ENCODE results near the gene SLC38A3.

SLC38A3 gene

GRCh38 chr3:50204804-50205412 is at the start of gene SLC38A3:
Gene SLC38A3 (plus strand): TSS chr3:50205271. CDS start chr3:50214200, 8,929 bp downstream.
- DNase-seq (ENCODE audit: low read depth): no peak
- H3K4me3 ChIP-seq (ENCODE audit: low read depth, low read length): peak within 1 kb of the TSS; percentile 31

- DNase-seq (ENCODE audit: low read depth): no peak
- peak overlapping the region; percentile 49 for H3K4me3 ChIP-seq (ENCODE audit: low read depth, low read length)
Measured at GRCh38 chr3:50155491-50155878, 49.6 kb upstream of the SLC38A3 start.

- no peak for DNase-seq (ENCODE audit: low read depth)
- peak overlapping the region; percentile 49 for H3K4me3 ChIP-seq (ENCODE audit: low read depth, low read length)
Measured at GRCh38 chr3:50155891-50156290, 49.2 kb upstream of the SLC38A3 start.

- DNase-seq (ENCODE audit: low read depth): no peak
Measured at GRCh38 chr3:50156549-50157493, 48.2 kb upstream of the SLC38A3 start.

GRCh38 chr3:50157827-50158529 is 47.1 kb upstream of the SLC38A3 start:
- no peak for DNase-seq (ENCODE audit: low read depth)
- H3K4me3 ChIP-seq (ENCODE audit: low read depth, low read length): no peak overlapping the region

More at GRCh38 chr3:50156549-50157493, 48.2 kb upstream of the SLC38A3 start:
- H3K4me3 ChIP-seq (ENCODE audit: low read depth, low read length): peak overlapping the region; percentile 49

GRCh38 chr3:50158530-50159146 is 46.4 kb upstream of the SLC38A3 start:
- no peak overlapping the region for H3K4me3 ChIP-seq (ENCODE audit: low read depth, low read length)

GRCh38 chr3:50160561-50160983 is 44.5 kb upstream of the SLC38A3 start:
- no peak overlapping the region for H3K4me3 ChIP-seq (ENCODE audit: low read depth, low read length)
- DNase-seq (ENCODE audit: low read depth): no peak

More at GRCh38 chr3:50158530-50159146, 46.4 kb upstream of the SLC38A3 start:
- no peak for DNase-seq (ENCODE audit: low read depth)

- no peak overlapping the region for H3K4me3 ChIP-seq (ENCODE audit: low read depth, low read length)
- DNase-seq (ENCODE audit: low read depth): no peak
Measured at GRCh38 chr3:50161320-50161719, 43.8 kb upstream of the SLC38A3 start.

GRCh38 chr3:50162034-50162883 is 42.8 kb upstream of the SLC38A3 start:
- DNase-seq (ENCODE audit: low read depth): no peak
- no peak overlapping the region for H3K4me3 ChIP-seq (ENCODE audit: low read depth, low read length)

- DNase-seq (ENCODE audit: low read depth): peak; percentile 69
- H3K4me3 ChIP-seq (ENCODE audit: low read depth, low read length): no peak overlapping the region
Measured at GRCh38 chr3:50163572-50164455, 41.3 kb upstream of the SLC38A3 start.

- H3K4me3 ChIP-seq (ENCODE audit: low read depth, low read length): no peak overlapping the region
- no peak for DNase-seq (ENCODE audit: low read depth)
Measured at GRCh38 chr3:50164481-50164880, 40.6 kb upstream of the SLC38A3 start.

- DNase-seq (ENCODE audit: low read depth): no peak
- no peak overlapping the region for H3K4me3 ChIP-seq (ENCODE audit: low read depth, low read length)
Measured at GRCh38 chr3:50164984-50165909, 39.8 kb upstream of the SLC38A3 start.

GRCh38 chr3:50165910-50166538 is 39.0 kb upstream of the SLC38A3 start:
- no peak for DNase-seq (ENCODE audit: low read depth)
- H3K4me3 ChIP-seq (ENCODE audit: low read depth, low read length): no peak overlapping the region

GRCh38 chr3:50166620-50167019 is 38.5 kb upstream of the SLC38A3 start:
- DNase-seq (ENCODE audit: low read depth): no peak
- no peak overlapping the region for H3K4me3 ChIP-seq (ENCODE audit: low read depth, low read length)

GRCh38 chr3:50167069-50167840 is 37.8 kb upstream of the SLC38A3 start:
- no peak overlapping the region for H3K4me3 ChIP-seq (ENCODE audit: low read depth, low read length)
- DNase-seq (ENCODE audit: low read depth): no peak

- no peak for DNase-seq (ENCODE audit: low read depth)
Measured at GRCh38 chr3:50167841-50168209, 37.2 kb upstream of the SLC38A3 start.

More at GRCh38 chr3:50167841-50168209, 37.2 kb upstream of the SLC38A3 start:
- H3K4me3 ChIP-seq (ENCODE audit: low read depth, low read length): no peak overlapping the region

Data from skeletal muscle cell (primary cell).